Cardiac muscle cell (in vitro differentiated cells and primary cell): Measurements from ENCODE around the gene PLIN1. TPM values are rescaled to one million over a fixed set of nuclear protein-coding genes. Genes with fewer than 3 reads are reported as not detected.
"Not testable (repeated sequence)": the region's sequence is repeated elsewhere in the genome, so short reads cannot be mapped to it uniquely, and the experiment has no call there.

Experiments
- DNase-seq, 2 donors: peaks; one replicate each; pipeline versions ENCODE4 v3.0.0 to v3.0.0-alpha.2; 2010 to 2017; ENCODE audit warnings: low read depth in 1 of 2, low spot score in 1 of 2
- H3K27ac ChIP-seq: fragments of 200-600 bp; sonication (generic); 2 replicates; pipeline ENCODE4 v1.5.1; 2016
- H3K27me3 ChIP-seq: fragments of 200-600 bp; sonication (generic); 2 replicates; pipeline ENCODE4 v1.6.0; 2016; ENCODE audit warnings: control low read depth
- H3K36me3 ChIP-seq: fragments of 200-600 bp; sonication (generic); 2 replicates; pipeline ENCODE4 v1.5.1; 2016; ENCODE audit warnings: control low read depth
- H3K4me1 ChIP-seq: fragments of 200-600 bp; sonication (generic); 2 replicates; pipeline ENCODE4 v1.8.1; 2017; ENCODE audit warnings: low read depth, mild to moderate bottlenecking, mixed run types
- H3K4me3 ChIP-seq: fragments of 200-600 bp; sonication (generic); 2 replicates; pipeline ENCODE4 v1.5.1; 2016; ENCODE audit warnings: mild to moderate bottlenecking
- H3K9me3 ChIP-seq: fragments of 200-600 bp; sonication (generic); 2 replicates; pipeline ENCODE4 v1.5.1; 2017; ENCODE audit warnings: low read depth, mild to moderate bottlenecking, control low read depth
- polyA plus RNA-seq: library from polyadenylated mRNA; unstranded; fragments of >200 nt; fragmentation: Nextera tagmentation; extraction: Ambion mirVana; gene quantifications from 2 replicates; pipeline ENCODE4 v1.2.1, GENCODE V29; 2016
- total RNA-seq: library from RNA; depleted of rRNA; stranded (reverse); fragments of >200 nt; gene quantifications from 2 replicates; pipeline ENCODE4 v1.2.3, GENCODE V29; 2016
- TF ChIP-seq, protein P1 (sequence below): IDR thresholded peaks from 2 replicates; pipeline ENCODE4 v1.5.1; 2012; ENCODE audit warnings: low read depth, mild to moderate bottlenecking, low read length

PLIN1 gene
- total and polyA plus RNA-seq, 2 experiments from 2014 or later, result 0.09 to 0.57 TPM

DNA sequence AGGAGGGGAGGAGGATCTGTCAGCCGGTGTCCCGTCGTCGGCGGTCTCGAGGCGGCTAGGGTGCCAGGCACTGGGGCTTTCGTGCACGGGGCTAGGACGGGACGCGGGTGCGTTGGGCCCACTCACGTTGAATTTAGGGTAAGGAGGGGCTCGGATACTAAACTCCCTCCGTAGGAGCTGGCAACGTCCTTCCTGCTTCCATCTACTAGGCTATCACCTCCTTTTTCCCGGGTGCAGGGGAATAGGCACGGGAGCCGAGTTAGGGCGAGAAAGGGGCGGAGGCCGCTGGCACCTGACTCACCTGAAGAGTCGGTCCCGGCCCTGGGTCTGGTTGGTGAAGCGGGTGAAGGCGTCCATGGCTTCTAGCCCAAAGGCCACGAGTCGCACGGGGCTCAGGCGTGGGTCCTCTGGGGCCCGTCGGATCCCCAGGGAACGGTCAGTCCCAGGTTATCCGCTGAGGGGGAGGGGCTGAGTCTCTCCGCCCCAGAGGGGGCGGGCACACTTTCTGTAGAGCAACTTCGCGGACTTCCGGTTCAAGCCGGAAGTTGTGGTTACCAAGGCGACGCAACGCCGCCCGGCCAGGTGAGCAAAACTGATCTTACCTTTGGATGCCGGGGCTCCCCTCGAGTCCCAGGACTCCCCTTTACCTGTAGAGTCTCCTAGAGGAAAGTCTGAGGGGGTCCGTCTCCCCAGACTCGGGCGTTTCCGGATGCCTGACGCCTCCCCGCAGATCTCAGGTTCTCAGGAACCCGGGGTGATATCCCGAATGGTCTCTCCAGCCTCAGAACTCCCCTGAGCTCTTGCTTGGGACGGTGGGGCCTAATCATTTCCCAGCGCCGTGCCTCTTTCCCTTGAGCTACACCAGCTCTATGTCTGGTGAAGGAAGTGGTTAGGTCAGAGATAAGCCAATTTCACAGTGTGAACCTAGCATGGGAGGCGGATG is 11.4 kb upstream of the PLIN1 start, which contains the start of the genes PEX11A and WDR93:
Gene PEX11A, minus strand, starts transcription at position 479 of the 943 bp plus-strand sequence. Its CDS starts 122 bp downstream, at position 357.
Gene WDR93, plus strand, starts transcription at position 536 of the 943 bp plus-strand sequence. CDS start 10,936 bp downstream, outside the sequence.
- peak within 1 kb of the TSS; percentile 63 for H3K4me3 ChIP-seq
- TF ChIP-seq, protein P1, sequence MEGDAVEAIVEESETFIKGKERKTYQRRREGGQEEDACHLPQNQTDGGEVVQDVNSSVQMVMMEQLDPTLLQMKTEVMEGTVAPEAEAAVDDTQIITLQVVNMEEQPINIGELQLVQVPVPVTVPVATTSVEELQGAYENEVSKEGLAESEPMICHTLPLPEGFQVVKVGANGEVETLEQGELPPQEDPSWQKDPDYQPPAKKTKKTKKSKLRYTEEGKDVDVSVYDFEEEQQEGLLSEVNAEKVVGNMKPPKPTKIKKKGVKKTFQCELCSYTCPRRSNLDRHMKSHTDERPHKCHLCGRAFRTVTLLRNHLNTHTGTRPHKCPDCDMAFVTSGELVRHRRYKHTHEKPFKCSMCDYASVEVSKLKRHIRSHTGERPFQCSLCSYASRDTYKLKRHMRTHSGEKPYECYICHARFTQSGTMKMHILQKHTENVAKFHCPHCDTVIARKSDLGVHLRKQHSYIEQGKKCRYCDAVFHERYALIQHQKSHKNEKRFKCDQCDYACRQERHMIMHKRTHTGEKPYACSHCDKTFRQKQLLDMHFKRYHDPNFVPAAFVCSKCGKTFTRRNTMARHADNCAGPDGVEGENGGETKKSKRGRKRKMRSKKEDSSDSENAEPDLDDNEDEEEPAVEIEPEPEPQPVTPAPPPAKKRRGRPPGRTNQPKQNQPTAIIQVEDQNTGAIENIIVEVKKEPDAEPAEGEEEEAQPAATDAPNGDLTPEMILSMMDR, result no peak
- H3K9me3 ChIP-seq, result no peaks in the 10 kb centered on the region
- no peaks in the 10 kb centered on the region for H3K4me1 ChIP-seq
- H3K27me3 ChIP-seq, result peaks cover 25% of the 10 kb centered on the region
- H3K36me3 ChIP-seq, result no peaks in the 10 kb centered on the region
- DNase-seq, result peak; percentile 79 to 80
- no peak within 1 kb of the TSS for H3K27ac ChIP-seq

DNA sequence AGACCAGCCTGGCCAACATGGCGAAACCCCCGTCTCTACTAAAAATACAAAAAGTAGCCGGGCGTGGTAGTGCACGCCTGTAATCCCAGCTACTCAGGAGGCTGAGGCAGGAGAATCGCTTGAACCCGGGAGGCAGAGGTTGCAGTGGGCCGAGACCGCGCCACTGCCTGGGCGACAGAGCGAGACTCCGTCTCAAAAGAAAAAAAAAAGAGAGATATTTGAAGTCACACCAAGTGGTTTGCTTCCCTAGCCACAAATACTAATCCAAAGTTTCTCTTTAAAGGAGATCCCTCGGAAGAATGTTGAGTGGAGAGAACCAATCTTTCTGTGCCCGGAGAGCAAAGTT is 10.7 kb upstream of the PLIN1 start:
- H3K4me1 ChIP-seq, DNase-seq, H3K36me3 ChIP-seq, H3K9me3 ChIP-seq, H3K27ac ChIP-seq: not testable (repeated sequence)
- H3K27me3 ChIP-seq, result peaks cover 19% of the 10 kb centered on the region
- H3K4me3 ChIP-seq, result peak overlapping the region; percentile 63

DNA sequence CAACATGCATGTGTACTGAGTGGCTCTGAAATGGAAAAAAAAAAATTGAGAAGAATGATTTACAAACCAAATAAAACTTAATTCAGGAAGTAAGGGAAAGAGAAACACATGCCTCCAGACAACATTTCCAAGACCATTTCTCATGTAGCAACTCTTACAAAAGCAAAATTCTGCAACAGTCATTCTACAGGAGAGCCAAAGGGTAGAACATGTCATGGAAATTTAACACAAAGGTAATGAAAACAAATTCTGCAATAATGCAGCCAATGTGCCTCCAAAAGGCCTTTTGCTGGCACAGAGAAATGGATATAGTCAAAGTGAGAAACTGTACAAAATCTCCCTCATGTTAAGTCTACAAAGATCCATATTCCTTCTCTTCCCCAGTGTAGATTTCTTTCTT is 7.4 kb upstream of the PLIN1 start:
- Histone ChIP-seq H3K9me3 (no peaks in the 10 kb centered on the region), H3K4me3 (no peak overlapping the region), H3K27ac (no peak overlapping the region), H3K27me3 (no peaks in the 10 kb centered on the region), H3K36me3 (peaks cover 3% of the 10 kb centered on the region), H3K4me1 (no peaks in the 10 kb centered on the region)
- TF ChIP-seq, protein P1, result no peak
- DNase-seq, result no peak

DNA sequence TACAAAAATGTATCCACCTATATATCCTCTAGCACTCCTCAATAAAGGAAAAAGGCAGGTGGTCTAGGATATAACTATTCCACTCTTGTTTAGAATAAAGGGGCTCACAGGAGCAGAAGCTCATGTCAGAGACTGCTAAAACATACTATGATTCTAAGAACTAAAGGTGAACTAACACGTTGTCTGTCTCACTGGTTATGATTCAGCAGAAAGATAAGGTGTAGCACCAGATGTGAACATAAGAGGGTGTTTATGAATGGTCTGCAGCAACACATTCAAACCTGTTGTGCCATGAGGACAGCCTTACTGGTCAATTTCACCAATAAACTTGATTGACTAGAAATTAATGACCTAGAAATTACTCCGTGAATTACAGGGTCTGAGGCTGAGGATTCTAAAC is 6.8 kb upstream of the PLIN1 start:
- Histone ChIP-seq H3K27ac (no peak overlapping the region), H3K27me3 (no peaks in the 10 kb centered on the region), H3K9me3 (no peaks in the 10 kb centered on the region), H3K4me1 (no peaks in the 10 kb centered on the region), H3K36me3 (peaks cover 3% of the 10 kb centered on the region), H3K4me3 (no peak overlapping the region)
- DNase-seq, result no peak
- TF ChIP-seq, protein P1, result no peak

DNA sequence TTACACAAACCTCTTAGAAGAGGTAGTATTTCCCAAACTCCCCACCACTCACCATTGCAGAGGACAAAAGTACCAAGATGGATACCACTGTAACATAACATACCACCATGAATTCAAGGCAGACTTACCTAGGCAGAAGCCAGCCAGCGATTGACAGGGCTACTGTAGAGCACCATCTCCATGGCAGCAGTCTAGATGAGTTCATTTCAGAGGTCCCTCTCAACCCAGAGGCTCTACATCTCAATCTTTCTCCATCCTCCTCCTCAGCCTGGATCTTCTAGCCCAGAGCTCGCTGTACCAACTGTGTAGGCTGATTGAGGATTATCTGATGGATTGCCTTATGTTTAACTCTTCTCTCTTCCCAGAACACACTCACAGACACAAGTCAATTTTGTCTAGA is 2.0 kb upstream of the PLIN1 start:
- Histone ChIP-seq H3K4me3 (no peak overlapping the region), H3K9me3 (no peaks in the 10 kb centered on the region), H3K4me1 (no peaks in the 10 kb centered on the region), H3K27ac (no peak overlapping the region), H3K36me3 (peaks cover 3% of the 10 kb centered on the region), H3K27me3 (no peaks in the 10 kb centered on the region)
- TF ChIP-seq, protein P1, result no peak
- no peak for DNase-seq

DNA sequence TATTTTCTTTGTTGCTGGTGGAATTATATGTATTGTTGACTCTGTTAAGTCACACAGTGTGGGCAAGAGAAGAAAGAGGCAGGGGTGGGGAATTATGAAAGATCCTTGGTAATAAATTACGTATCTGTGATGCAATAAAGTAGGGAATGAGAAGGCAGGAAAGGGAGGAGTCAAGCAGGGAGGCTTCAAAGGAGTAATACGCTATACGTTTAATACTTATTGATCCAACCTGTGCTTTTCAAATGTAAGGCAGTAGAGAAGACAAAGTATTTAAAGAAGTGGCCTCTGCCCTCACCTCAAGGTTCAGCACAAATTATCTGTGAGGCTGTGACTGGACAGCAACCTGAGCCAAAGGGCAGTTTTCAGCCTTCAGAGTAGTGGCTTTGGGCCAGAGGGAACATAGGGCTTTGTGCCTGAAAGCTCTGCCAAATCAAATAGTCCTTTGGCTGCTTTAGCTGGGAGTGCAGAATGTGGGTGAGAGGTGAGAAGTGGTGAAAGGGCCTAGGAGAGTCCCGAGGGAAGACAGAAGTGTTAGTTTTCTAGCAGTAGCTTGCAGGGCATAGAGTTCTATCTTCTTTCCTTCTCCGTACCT is 1.2 kb upstream of the PLIN1 start:
- peak in 1 of 2 donors; percentile 97 for DNase-seq
- Histone ChIP-seq H3K4me3 (no peak overlapping the region), H3K9me3 (no peaks in the 10 kb centered on the region), H3K27me3 (no peaks in the 10 kb centered on the region), H3K4me1 (no peaks in the 10 kb centered on the region), H3K27ac (no peak overlapping the region), H3K36me3 (peaks cover 3% of the 10 kb centered on the region)
- TF ChIP-seq, protein P1, result no peak
